CD4-positive, alpha-beta T cell treated with Interleukin-6 at 100 ng/mL for 8 hours (primary cell): ENCODE results near the gene OPN4.

Experiments
- DNase-seq: peaks from one replicate; pipeline ENCODE4 v3.0.0-alpha.2; 2020; ENCODE audit warnings: mixed read lengths, low spot score

Gene OPN4

DNA sequence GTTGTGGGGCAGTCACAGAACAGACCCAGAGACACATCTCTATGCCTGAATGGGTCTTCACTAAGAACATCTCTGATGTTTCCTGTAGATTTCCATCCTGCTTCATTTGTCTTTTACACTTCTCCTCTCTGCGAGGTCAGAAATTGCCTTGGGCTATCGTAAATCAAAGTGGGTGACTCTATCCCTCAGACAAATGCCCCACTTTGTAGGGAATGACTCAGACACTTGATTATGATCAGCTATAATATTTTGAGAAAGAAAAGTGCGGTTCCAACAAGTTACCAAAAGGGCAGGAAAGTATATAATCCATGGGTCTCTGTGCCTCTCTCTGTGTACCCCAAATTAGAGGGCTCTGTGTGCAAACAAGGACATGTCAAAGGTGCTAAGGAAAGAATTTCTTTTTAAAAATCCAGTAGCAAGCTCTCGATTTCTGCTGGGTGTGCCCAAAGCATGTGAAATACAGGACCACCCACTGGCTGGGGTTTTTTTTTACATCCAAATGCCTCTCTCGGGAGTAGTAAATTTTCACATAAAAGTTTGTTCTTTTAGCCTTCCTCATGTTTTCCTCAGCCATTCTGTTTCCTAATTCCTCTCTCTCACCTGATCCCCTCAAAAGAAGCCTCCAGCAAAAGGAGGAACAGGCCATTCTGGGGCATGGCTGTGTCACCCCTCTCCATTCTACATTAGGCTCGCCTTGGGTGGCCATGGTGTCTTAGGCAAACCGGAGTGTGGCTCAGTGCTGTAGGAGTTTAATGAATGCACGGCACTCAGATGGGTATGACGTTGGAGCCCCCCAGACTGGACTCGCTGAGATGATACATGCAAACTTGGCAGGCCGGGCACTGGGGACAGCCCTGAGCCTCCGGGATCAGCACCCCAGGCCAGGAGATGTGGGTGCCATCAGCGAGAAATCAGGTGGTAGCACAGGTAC, 6.3 kb upstream of the OPN4 start:
- DNase-seq: no peak

GRCh38 chr10:86648704-86649427, 5.5 kb upstream of the OPN4 start:
- no peak for DNase-seq

GRCh38 chr10:86649471-86650150, 4.7 kb upstream of the OPN4 start:
- DNase-seq: no peak

DNA sequence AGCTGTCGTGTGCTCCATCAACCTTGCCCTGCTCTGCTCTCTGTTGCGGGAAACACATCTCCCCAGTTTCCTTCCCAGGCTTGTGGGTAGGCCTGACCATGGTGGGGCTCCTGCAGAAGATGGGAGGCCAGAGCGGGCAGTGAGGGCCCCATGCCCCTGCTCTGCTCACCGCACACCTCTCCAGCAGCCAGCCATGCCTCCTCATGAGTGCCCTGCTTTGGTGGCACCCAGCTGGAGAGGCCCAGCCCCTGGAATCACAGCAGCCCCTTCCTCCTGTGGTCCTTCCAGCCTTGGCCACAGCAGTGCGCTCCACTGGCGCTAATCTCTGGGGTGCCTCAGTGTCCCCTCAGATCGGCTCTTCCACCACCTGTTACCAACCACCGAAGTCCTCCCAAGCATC, 4.2 kb upstream of the OPN4 start:
- DNase-seq: no peak

DNA sequence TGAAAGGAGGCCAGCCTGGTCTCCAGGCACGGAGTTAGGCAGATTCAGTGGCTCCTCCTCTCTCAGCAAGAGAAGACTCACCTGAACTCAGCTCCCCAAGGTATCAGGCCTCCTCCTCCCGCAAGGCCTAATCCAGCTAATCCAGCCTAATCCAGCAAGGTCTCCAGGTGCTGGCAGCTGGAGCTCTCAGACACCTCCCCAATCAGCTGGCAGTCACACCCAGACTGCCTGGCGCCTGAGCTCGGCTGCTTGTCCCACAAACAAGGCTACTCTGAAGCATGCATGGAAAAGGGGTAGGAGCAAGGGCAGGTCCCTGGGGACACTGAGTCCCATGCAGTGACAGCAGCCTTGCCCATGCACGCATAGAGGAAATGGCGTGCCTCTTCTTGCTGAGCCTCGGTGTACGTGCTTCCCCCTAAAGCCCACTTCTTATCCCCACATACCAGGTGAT, 3.3 kb upstream of the OPN4 start:
- DNase-seq: no peak

DNA sequence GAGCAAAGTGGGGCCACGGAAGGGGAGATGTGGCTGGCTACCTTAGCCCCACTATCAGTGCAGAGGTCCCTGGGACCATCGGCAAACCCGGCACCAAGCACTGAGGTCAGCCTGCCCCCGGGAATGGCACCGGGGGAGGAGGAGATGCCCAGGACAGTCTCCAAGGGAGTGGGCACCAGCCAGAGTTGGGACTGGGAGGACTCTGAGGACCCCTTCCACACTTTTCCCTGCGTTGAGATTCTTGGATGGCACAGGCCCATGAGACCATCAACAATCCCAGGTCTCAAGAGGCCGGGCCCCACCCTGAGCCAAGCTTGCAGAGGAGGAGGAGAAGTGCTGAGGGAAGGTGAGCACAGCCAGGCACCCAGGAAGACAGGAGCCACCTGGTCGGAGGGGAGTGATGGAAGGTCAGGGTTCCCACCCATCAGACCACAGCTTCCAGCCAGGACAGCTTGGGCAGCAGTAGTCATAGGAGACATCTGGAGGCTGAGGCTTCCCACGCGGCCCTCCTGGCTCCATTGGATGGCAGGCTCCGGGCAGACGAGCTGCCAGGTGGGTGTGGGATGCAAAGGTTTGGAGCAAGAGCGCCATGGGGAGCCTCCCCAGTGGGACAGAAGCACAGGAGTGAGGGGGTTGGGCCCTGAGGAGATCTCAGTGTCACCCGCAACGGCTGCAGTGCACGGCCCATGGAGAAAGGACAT, 2.6 kb upstream of the OPN4 start:
- DNase-seq: no peak

DNA sequence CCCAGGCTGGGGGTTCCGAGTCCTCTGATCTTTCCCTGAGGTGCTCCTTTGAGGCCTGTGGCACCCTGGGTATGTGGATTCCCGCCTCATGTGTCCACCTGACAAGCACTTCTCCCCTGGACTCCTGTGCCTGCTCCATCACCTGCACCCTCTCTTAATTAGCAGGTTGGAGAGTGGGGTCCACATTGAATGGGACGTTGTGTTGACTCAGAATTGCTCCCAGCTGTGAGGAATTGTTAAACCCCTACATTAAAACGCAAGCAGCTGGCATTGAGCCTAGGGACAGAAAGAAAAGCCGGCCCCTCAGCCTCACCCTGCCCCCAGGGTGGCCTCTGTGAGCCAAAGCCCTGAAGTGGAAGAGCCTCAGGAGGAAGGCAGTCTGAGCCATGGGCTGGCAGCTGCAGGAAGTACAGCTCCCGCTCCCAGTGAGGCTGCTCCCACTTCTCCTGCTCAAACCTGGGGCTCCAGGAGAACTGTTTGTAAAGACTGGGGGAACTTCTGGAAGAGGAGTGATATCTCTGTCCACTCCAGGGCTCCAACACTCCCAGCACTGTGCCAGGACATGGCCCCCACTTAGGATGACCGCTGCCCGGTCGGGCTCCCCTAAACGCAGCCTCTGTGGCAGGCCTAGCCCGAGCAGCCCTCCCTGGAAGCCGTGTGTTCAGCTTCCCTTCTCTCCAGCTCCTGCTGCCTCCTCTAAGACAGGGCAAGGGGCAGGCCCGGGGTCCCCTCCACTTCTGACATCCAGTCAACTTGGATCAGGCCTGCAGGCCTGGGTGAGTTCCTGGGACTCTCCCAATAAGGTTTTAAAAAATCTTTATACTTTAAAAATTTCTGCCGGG, 1.8 kb upstream of the OPN4 start:
- no peak for DNase-seq

DNA sequence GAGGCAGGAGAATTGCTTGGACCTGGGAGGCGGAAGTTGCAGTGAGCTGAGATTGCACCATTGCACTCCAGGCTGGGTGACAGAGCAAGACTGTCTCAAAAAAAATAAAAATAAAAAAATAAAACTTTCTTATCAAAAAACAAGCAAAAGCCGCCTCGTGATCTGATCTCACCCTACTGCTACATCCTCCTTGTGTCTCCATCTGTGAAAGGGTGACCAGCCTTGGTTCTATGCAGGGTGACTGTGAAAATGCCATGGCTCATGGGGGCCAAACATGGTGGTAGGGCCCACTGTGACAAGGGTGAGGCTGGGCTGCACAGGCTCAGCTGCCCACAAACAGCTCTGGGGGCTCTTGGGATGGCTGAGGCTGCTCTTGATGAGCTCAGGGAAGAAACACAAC, 968 bp upstream of the OPN4 start:
- DNase-seq: no peak

GRCh38 chr10:86653987-86654386, 360 bp upstream of the OPN4 start:
- DNase-seq: no peak

- DNase-seq: no peak
These were observed 810 bp downstream of the OPN4 start for GRCh38 chr10:86655173-86655540.

GRCh38 chr10:86655596-86655995, 1.2 kb downstream of the OPN4 start:
- no peak for DNase-seq

- DNase-seq: no peak
These were observed 2.7 kb downstream of the OPN4 start for GRCh38 chr10:86657011-86657395.

DNA sequence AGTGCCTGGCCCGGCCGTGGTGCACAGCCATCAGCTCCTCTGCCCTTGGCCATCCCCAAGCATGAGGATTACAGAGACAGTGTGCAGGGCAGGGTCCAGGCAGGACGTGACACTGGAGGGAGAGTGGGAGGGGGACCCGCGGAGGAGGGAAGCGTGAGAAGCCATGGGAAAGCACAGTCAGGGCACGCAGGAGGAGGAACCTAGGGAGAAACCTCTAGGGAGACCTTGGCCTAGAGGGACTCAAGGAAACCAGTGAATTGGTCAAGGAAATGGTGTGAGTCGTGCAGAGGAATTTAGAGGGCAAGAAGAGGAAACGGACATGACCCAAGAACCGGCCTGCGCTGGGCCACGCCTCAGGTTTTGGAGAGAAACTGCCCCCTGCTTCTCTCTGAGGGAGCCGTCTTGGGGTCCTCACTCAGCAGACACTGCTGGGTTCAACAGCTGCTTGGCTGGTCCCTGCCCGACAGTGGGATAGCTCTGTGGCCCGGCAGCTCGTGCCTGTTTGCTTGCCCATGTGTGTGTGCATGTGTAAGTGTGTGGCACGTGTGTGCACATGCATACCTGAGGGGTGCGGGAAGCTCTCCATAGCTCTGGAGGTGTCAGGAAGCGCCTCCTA, 3.2 kb downstream of the OPN4 start:
- no peak for DNase-seq

GRCh38 chr10:86658261-86658741, 4.0 kb downstream of the OPN4 start:
- no peak for DNase-seq

GRCh38 chr10:86658751-86659150, 4.4 kb downstream of the OPN4 start:
- DNase-seq: no peak

DNA sequence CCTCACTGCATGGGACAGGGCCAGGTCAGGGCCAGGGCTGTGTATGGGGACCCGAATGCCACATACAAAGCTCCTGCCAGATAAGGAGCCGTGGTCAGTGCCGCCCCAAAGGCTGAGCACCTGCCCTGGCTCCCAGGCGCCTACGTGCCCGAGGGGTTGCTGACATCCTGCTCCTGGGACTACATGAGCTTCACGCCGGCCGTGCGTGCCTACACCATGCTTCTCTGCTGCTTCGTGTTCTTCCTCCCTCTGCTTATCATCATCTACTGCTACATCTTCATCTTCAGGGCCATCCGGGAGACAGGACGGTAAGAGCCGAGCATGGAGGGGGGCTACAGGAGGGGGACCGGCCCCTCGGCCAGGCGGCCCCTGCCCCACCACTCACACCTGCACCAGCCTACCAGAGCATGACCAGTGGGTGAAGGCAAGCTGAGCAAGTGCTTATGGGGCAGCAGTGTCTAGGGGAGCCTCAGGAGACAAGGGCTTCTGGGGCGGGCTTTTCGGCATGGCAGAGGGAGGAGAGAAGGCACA, 4.9 kb downstream of the OPN4 start:
- no peak for DNase-seq

GRCh38 chr10:86659721-86660453, 5.5 kb downstream of the OPN4 start:
- no peak for DNase-seq

GRCh38 chr10:86661161-86662025, 7.0 kb downstream of the OPN4 start:
- DNase-seq: no peak
